SKM-1 treated with dmso at 0.1 percent for 144 hours (cell line): ENCODE data around the gene OASL.

Source experiments
- DNase-seq: peaks from one replicate; lab custom pipeline; 2025; ENCODE audit not compliant: unreplicated experiment; lab: John Stamatoyannopoulos, UW

Gene OASL

GRCh38 chr12:120992989-120993388, 46.1 kb downstream of the OASL start:
- DNase-seq, result no peak

- DNase-seq, result no peak
Measured at GRCh38 chr12:120991965-120992364, 47.1 kb downstream of the OASL start.

- no peak for DNase-seq
Measured at GRCh38 chr12:120990487-120991055, 48.5 kb downstream of the OASL start.

- DNase-seq, result no peak
Measured at GRCh38 chr12:120989687-120990086, 49.4 kb downstream of the OASL start.

- DNase-seq, result no peak
Measured at GRCh38 chr12:120988658-120989057, 50.4 kb downstream of the OASL start.

GRCh38 chr12:120988234-120988633, 50.8 kb downstream of the OASL start:
- no peak for DNase-seq

GRCh38 chr12:120984351-120984898, 54.6 kb downstream of the OASL start:
- no peak for DNase-seq

- DNase-seq, result no peak
Measured at GRCh38 chr12:120983759-120984158, 55.3 kb downstream of the OASL start.

GRCh38 chr12:120982659-120983058, 56.4 kb downstream of the OASL start:
- no peak for DNase-seq

- no peak for DNase-seq
Measured at GRCh38 chr12:120981407-120981941, 57.6 kb downstream of the OASL start.

- no peak for DNase-seq
Measured at GRCh38 chr12:120980800-120981368, 58.2 kb downstream of the OASL start.

GRCh38 chr12:120979862-120980696, 59.0 kb downstream of the OASL start:
- no peak for DNase-seq

- DNase-seq, result no peak
Measured at GRCh38 chr12:120979220-120979861, 59.7 kb downstream of the OASL start.

- DNase-seq, result no peak
Measured at GRCh38 chr12:120978296-120979219, 60.5 kb downstream of the OASL start, which contains the start of gene HNF1A. HNF1A (plus strand) TSS chr12:120978543; CDS start chr12:120978769, 226 bp downstream.

- DNase-seq, result no peak
Measured at GRCh38 chr12:120977531-120978295, 61.3 kb downstream of the OASL start.

GRCh38 chr12:120972870-120973543, 66.0 kb downstream of the OASL start:
- no peak for DNase-seq

- DNase-seq, result peak; percentile 50
Measured at GRCh38 chr12:120971299-120972180, 67.5 kb downstream of the OASL start.

GRCh38 chr12:120970310-120970709, 68.7 kb downstream of the OASL start:
- DNase-seq, result no peak
